ENCODE measurements around the gene CDH24. TPM values are rescaled to one million over a fixed set of nuclear protein-coding genes. Genes with fewer than 3 reads are reported as not detected.

Gene CDH24
- total and polyA plus RNA-seq, 2 of the 8 experiments (the other 6 are each of a cell fraction or from before 2014, with no cell fraction given), result 18.1 to 27.6 TPM

- TF ChIP-seq CTCF (IDR thresholded peaks at IDR 0.05; ENCODE audit: control extremely low read depth in 1 of 3, insufficient read depth in 1 of 3, low read depth in 1 of 3, low read length in 3 of 3) (peak; percentile 87 to 96 (median 95)), EGR1 (IDR thresholded peaks at IDR 0.05; ENCODE audit: borderline replicate concordance, low read depth, low read length) (no peak), KDM4A (IDR thresholded peaks at IDR 0.05; ENCODE audit: low read depth, low read length, severe bottlenecking) (peak; percentile 43), PHF8 (conservative IDR thresholded peaks at IDR 0.05; ENCODE audit: low read depth, low read length) (0 out of 2 replicates have a peak, but pooled peaks have one; percentile 35), CREB1 (IDR thresholded peaks at IDR 0.05) (0 out of 2 replicates have a peak, but pooled peaks have one; percentile 6), CBX5 (IDR thresholded peaks at IDR 0.05; ENCODE audit: low read depth, low read length) (no peak), RXRA (IDR thresholded peaks at IDR 0.05; ENCODE audit: insufficient read depth, low read depth, low read length) (no peak), SRF (IDR thresholded peaks at IDR 0.05; ENCODE audit: low read depth, low read length) (no peak), KDM1A (IDR thresholded peaks at IDR 0.05; ENCODE audit: borderline replicate concordance, low read length) (peak; percentile 20; the same call in 1 of the 2 replicates), SIX5 (IDR thresholded peaks at IDR 0.05; ENCODE audit: low read depth, low read length) (no peak), NANOG (IDR thresholded peaks at IDR 0.05; ENCODE audit: insufficient read depth, low read depth, low read length, poor library complexity, severe bottlenecking) (no peak), GABPA (IDR thresholded peaks at IDR 0.05; ENCODE audit: borderline replicate concordance, insufficient read depth, low read length) (no peak; the same call in 1 of the 2 replicates), RFX5 (IDR thresholded peaks at IDR 0.05; ENCODE audit: borderline replicate concordance, low read depth, low read length) (no peak), TAF7 (optimal IDR thresholded peaks at IDR 0.05; ENCODE audit: borderline replicate concordance, low read depth, low read length) (no peak), CHD1 (IDR thresholded peaks at IDR 0.05; ENCODE audit: low read depth, low read length) (no peak), JUN (IDR thresholded peaks at IDR 0.05; ENCODE audit: low read depth, low read length) (no peak), CHD2 (IDR thresholded peaks at IDR 0.05; ENCODE audit: low read length) (peak; percentile 59; the same call in 1 of the 2 replicates), BACH1 (IDR thresholded peaks at IDR 0.05; ENCODE audit: low read length) (no peak), CBX8 (IDR thresholded peaks at IDR 0.05; ENCODE audit: borderline replicate concordance, low read depth, low read length) (no peak), NRF1 (IDR thresholded peaks at IDR 0.05; ENCODE audit: low read depth, low read length) (no peak), MAFK (IDR thresholded peaks at IDR 0.05; ENCODE audit: low read depth, low read length) (0 out of 2 replicates have a peak, but pooled peaks have one; percentile 17)
Observed at GRCh38 chr14:23057757-23058653, 685 bp upstream of the CDH24 start (continued).

All from H1 (cell line).